GM20431 (cell line): Measurements from ENCODE around the gene HACL1.

Experiments
- in situ Hi-C: fragments of 300-500 bp; cut with MseI, MboI; formaldehyde crosslinking; loops from one replicate; pipeline ENCODE4 v1.15.0; 2020; ENCODE audit warnings: low sequenced_read_pairs; ENCODE audit not compliant: unreplicated experiment

Gene HACL1

DNA sequence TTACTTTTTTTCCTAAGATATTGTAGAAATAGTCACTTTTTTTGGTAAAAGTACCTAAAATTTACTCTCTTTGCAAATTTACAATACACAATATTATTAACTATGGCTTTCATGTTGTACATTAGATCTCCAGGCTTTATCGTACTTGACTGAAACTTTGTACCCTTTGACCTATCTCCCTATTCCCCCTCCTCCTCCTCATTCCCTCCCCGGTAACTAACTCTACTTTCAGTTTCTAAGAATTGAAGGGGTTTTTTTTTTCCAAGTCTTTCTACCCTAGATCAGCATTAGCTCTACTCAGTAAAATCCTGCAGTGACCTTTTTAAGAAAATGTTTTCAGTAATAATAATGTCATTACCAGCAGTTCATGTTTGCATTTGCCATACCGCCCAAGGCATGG lies 10.1 kb downstream of the HACL1 start:
- in situ Hi-C loops: no loop called here

DNA sequence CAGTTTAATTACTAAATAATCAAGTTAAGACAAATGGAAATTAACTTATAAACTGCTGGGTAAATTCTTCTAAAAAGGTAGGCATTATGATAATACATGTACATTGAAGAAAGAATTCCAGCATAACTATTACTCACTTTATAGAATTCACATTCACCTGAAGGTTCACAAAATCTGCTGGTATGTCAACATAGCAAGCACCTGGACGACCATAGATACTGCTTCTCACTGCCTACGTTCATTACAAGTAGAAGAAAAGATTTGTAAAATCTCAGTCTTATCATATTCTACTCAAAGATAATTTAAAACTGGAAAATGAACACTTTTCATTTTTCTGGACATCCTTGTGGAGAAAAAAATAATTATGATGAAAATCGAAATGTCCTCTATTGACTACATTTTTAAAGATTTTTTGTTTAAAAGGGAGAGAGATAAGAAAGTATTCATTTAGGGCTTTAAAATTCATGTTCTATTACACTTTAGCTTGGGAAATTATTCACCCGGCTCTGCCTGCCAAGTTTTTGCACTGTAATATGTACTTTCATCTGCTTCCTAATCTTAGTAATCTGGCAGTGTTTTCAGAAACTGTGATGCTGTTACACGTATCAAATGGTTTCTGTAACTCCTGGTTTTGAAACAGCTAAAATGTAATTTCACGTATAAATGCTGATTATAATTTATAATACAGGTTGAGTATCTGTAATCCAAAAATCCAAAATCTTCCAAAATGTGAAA lies 16.1 kb downstream of the HACL1 start:
- in situ Hi-C loops: no loop called here

DNA sequence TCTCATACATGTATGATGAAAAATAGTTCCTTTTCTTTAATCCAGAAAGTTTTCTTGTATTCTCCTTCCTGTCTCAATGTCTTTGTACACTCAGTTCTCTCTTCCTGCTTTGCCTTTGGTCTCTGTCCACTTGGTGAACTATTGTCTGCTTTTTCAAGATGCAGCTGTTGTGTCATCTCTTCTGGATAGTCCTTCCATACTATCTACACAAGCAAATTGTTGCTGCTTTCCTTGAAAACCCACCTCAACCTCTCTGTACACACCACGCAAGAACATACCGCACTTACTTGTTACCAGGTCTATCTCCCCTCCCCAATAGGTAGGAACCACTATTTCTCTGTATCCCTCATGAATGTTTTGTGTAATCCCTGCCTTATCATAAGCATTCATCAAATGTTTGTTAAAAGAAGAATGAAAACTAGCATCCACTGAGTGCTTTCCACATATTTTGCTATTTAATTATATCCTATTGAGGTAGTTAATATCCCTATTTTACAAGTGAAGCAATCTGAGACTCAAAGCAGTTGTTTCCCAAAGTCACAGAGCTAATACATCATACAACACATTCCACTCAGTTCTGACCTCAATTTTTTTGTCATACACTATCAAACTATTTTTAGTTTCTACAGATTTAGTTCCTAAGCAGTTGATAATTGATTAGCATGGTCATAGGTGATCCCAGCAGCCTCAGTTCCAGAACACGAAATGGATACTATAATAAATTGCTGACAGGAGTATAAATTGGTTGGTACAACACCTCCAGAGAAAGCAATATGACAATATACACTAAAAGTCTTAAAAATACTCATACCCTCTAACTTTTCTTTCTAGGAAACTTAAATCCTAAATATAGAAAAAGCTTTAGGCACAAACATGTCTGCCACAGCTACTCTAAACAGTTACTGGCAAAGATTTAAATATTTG lies 19.6 kb downstream of the HACL1 start:
- in situ Hi-C loops: no loop called here

GRCh38 chr3:15579051-15579450 lies 22.3 kb downstream of the HACL1 start:
- in situ Hi-C loops: no loop called here

DNA sequence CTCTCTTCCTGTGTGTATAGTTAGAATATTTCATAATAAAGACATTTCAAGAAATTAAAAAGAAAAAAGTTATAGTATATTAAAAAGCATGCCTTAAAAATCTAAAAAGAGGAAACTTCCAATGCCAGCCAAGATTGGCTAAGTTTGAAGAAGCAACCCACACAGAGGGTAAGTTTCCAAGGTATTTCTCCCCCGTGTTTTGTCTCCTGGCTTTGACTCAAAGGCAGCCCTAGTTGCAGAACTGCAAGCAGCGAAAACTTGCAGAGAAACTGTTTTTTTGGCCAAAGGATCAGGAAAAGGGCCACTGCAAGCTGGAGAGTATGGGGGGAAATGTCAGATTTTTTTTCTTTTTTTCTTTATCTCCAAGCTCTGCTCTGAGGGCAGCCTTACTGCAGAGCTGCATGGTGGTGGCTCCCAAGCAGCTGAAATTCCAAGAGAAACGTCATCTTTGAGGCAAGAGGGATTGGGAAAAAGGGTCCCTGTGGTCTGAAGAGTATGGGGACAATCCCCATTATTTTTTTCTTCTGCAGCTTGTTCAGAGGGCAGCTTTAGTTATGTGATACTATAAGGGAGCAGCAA lies 23.0 kb downstream of the HACL1 start:
- in situ Hi-C loops: no loop called here

DNA sequence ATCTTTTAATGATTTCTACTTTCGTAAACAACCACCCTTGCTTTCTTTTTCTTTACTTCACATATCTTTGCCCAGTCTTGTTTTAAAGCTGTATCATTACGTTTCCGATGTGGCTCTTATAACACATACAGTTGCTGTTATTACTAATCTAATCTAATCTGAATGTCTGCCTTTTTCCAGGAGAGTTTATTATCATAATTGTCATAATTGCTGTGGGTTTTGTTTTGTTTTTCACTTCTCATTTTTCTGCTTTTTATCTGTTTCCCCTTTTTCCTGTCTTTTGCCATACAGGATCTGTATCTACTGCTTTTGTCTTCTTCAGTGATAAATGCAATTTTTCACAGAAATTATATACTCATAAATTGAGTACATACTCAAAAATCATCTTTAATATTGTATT lies 24.9 kb downstream of the HACL1 start:
- in situ Hi-C loops: no loop called here

- in situ Hi-C loops: no loop called here
These were observed 25.9 kb downstream of the HACL1 start for GRCh38 chr3:15575446-15575845.

GRCh38 chr3:15572138-15572537 lies 29.2 kb downstream of the HACL1 start:
- in situ Hi-C loops: loop anchor here (25.0 kb wide), 1 partner anchor 335 kb away; no protein-coding TSS in a partner anchor

DNA sequence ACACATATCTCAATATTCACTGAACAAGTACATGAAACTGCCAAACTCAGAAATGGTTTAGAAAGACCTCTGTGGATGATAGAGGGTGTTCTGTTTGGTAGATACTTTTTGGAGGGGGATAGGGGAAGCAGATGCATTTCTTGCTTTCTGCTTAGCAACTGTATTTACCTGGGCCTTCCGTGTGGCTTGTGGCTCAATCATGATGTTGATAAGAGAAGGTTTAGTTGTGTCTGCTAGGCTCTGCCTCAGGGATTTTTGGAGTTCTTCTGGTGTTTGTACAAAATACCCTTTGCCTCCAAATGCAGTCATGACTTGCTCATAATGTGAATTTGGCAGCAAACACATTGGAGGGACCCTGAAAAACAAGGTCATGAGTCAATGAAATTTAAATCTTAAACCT lies 38.2 kb downstream of the HACL1 start:
- in situ Hi-C loops: loop anchor here (25.0 kb wide), 1 partner anchor 326 kb away; no protein-coding TSS in a partner anchor

DNA sequence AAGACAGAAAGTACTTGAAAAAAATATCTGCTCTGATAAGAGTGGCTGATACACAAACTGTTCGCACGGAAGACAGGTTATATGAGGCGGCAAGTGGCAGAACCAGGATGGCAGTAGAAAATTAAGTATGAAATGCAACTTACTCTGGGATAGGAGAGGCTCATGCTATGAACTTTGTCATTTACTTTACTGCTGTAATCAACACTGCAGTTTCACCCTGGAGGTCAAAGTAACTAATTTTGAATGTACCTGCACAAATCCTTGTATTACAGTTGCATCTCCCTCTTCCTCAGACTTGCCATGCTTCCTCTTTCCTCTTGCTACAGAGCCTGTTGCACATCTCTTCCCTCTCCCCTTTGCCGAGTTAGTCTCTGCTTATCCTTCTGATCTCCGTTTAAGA lies 38.8 kb downstream of the HACL1 start:
- in situ Hi-C loops: loop anchor here (25.0 kb wide), 1 partner anchor 325 kb away; no protein-coding TSS in a partner anchor

- in situ Hi-C loops: loop anchor here (25.0 kb wide), 1 partner anchor 321 kb away; no protein-coding TSS in a partner anchor
These were observed 42.8 kb downstream of the HACL1 start for GRCh38 chr3:15558581-15558980.

DNA sequence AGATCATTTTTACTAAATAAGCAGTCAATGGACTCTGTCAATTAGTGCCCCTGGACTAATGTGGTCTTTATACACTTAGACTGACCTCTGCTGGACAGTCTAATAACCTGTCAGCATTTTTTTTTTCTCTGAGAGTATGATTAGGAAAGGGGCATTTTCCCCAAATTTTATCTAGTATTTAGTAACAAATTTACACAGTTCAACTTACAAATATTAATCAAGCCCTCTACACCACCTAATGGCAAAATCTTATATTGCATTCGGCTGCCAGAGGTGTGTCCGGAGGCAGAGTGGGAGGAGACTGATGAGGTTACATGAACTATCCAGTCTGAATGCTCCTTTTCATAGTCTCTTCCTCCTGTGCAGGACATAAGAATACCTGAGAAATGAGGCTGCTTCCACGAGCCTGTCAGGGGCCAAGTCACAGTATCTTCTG lies 43.8 kb downstream of the HACL1 start:
- in situ Hi-C loops: loop anchor here (25.0 kb wide), 1 partner anchor 320 kb away; no protein-coding TSS in a partner anchor

- in situ Hi-C loops: loop anchor here (25.0 kb wide), 1 partner anchor 319 kb away; no protein-coding TSS in a partner anchor
These were observed 44.9 kb downstream of the HACL1 start for GRCh38 chr3:15556512-15556911.

DNA sequence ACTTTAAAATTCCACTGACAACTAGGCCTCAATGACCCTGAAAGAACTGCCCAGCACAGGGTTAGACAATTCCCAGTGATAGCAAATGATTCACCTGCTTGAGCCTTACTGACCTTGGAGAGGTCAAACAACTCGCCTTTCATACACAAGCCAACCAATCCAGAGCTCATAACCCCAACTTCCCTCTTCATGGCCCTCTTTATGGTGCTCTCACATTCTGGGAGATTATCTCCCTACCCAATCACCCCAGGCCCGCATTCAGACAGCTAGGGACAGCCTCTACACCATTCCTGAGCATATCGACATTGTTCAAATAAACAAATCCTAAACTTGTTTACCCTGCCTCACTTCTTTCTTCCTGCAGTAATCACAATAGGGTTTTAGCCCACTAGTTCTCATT lies 47.6 kb downstream of the HACL1 start:
- in situ Hi-C loops: loop anchor here (25.0 kb wide), 1 partner anchor 316 kb away; no protein-coding TSS in a partner anchor

DNA sequence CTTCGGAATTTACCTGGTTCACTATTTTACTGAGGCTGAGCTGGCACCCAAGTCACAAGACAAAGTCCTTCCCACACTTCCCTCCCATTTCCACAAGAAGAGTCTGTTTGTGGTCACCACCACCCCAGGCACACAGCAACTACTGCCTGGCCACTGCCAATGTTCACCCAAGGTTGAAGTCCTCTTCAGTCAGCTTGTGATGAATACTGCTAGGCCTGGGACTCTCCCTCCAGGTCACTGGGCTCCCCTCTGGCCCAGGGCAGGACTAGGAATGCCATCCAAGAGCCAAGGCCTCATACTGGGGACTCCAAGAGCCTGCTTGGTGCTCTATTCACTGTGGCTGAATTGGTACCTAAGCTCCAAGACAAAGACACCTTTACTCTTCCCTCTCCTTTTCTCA lies 49.5 kb downstream of the HACL1 start:
- in situ Hi-C loops: loop anchor here (25.0 kb wide), 1 partner anchor 315 kb away; no protein-coding TSS in a partner anchor

DNA sequence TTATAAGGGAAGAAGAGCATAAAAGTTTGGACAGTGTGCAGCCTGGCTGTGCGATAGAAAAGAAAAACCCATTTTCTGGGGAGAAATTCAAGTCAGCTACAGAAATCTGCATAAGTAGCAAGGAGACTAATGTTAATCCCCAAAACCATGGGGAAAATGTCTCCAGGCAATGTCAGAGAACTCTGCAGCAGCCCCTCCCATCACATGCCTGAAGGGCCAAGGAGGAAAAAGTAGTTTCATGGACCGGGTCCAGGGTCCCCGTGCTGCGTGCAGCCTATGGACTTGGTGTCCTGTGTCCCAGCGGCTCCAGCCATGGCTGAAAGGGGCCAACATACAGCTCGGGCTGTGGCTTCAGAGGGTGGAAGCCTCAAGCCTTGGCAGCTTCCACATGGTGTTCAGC lies 51.5 kb downstream of the HACL1 start:
- in situ Hi-C loops: loop anchor here (25.0 kb wide), 1 partner anchor 313 kb away; no protein-coding TSS in a partner anchor

- in situ Hi-C loops: no loop called here
These were observed 58.8 kb downstream of the HACL1 start for GRCh38 chr3:15542614-15543013.

GRCh38 chr3:15541371-15541770 lies 60.0 kb downstream of the HACL1 start:
- in situ Hi-C loops: no loop called here

GRCh38 chr3:15539066-15539465 lies 62.3 kb downstream of the HACL1 start:
- in situ Hi-C loops: no loop called here

DNA sequence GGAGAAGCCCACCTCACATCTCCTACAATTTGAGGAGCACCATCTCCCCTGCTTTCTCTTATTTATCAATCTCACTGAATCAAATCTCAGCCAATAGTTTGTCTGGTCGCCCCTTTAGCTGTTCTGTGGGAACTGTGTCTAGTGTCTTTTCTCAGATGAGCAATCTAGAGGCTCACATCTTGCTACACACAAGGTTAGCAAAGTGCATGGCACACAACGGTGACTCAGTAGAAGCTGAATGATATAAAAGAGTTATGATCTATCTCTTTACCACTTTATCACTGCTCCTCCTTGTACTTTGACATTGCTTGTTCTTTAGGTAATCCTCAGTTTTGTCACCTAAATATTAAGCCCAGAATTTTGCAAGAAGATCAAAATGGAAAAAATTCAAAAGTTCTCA lies 63.0 kb downstream of the HACL1 start:
- in situ Hi-C loops: no loop called here
